SH-SY5Y (cell line): Measurements from ENCODE around the gene MRPS18A.

Experiments used
- GATA2 ChIP-seq: IDR thresholded peaks from 2 replicates; pipeline ENCODE4 v1.6.1; 2011; ENCODE audit warnings: mild to moderate bottlenecking, low read depth, low read length
- GATA3 ChIP-seq: IDR thresholded peaks from 2 replicates; pipeline ENCODE4 v1.6.1; 2011; ENCODE audit warnings: low read depth, mild to moderate bottlenecking, low read length, moderate library complexity

- TF ChIP-seq GATA3 = no peak
- TF ChIP-seq GATA2 = no peak
Observed at GRCh38 chr6:43734294-43734665, 46.7 kb upstream of the MRPS18A start.
